HG02870 (cell line): Measurements from ENCODE around the gene CACNA1B.
"Not testable (repeated sequence)": the region's sequence is repeated elsewhere in the genome, so short reads cannot be mapped to it uniquely, and the experiment has no call there.

Experiments
- ATAC-seq: cut with Tn5 transposase; IDR thresholded peaks from one replicate; pipeline ENCODE4 v1.9.1; 2021; ENCODE audit warnings: mild to moderate bottlenecking, moderate library complexity; ENCODE audit not compliant: unreplicated experiment

The CACNA1B gene

DNA sequence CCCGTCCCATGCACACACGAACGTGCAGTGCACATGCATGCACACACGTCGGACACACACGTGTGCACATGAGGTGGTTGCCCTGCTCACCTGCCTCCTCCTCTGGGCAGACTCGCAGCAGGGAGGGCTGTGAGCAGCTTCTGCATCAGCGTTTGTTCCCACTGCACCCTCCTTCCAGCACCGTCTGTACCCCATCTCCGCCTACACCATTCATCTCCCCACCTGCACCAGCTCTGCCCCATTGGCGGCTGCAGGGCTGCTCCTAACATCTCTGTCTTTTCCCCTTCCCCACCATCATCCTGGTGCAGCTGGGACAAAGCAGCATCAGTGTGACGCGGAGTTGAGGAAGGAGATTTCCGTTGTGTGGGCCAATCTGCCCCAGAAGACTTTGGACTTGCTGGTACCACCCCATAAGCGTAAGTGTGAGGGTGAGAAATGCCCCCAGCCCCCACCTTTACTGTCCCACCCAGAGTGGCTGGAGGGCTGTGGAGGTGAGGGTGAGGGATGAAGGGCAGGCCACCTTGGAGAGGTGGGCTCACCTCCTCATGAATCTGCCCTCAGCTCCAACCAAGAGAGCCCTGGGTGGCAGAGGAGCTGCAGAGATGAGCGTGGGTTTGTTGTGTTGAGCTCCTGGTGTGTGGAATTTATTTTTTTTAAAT, 234.6 kb downstream of the CACNA1B start:
- no peak for ATAC-seq

DNA sequence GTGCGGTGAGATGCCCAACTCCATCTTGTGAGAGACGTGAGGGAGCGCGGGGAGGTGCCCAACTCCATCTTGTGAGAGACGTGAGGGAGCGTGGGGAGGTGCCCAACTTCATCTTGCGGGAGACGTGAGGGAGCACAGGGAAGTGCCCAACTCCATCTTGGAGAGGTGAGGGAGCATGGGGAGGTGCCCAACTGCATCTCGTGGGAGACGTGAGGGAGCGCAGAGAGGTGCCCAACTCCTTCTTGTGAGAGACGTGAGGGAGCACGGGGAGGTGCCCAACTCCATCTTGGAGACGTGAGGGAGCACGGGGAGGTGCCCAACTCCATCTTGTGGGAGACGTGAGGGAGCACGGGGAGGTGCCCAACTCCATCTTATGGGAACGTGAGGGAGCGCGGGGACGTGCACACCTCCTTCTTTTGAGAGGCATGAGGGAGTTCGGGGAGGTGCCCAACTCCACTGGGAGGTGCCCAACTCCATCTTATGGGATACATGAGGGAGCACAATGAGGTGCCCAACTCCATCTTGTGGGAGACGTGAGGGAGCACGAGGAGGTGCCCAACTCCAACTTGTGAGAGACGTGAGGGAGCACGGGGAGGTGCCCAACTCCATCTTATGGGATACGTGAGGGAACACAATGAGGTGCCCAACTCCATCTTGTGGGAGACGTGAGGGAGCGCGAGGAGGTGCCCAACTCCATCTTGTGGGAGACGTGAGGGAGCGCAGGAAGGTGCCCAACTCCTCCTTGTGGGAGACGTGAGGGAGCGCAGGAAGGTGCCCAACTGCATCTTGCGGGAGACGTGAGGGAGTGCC, 235.4 kb downstream of the CACNA1B start:
- no peak for ATAC-seq

DNA sequence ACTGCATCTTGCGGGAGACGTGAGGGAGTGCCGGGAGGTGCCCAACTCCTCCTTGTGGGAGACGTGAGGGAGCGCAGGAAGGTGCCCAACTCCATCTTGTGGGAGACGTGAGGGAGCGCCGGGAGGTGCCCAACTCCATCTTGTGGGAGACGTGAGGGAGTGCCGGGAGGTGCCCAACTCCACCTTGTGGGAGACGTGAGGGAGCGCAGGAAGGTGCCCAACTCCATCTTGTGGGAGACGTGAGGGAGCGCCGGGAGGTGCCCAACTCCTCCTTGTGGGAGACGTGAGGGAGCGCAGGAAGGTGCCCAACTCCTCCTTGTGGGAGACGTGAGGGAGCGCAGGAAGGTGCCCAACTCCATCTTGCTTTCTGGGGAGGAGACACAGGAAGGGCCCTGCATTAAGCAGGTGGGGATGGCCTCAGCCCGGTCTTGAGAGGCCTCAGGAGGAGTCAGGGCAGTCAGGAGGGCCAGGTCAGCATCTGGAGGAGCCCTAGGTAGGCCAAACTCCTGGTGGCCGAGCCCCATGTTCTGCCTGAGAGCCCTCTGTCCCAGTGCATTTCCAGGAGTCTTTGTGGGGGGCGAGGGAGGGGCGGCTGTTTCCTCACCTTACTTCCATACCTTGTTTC, 236.2 kb downstream of the CACNA1B start:
- not testable (repeated sequence) for ATAC-seq

DNA sequence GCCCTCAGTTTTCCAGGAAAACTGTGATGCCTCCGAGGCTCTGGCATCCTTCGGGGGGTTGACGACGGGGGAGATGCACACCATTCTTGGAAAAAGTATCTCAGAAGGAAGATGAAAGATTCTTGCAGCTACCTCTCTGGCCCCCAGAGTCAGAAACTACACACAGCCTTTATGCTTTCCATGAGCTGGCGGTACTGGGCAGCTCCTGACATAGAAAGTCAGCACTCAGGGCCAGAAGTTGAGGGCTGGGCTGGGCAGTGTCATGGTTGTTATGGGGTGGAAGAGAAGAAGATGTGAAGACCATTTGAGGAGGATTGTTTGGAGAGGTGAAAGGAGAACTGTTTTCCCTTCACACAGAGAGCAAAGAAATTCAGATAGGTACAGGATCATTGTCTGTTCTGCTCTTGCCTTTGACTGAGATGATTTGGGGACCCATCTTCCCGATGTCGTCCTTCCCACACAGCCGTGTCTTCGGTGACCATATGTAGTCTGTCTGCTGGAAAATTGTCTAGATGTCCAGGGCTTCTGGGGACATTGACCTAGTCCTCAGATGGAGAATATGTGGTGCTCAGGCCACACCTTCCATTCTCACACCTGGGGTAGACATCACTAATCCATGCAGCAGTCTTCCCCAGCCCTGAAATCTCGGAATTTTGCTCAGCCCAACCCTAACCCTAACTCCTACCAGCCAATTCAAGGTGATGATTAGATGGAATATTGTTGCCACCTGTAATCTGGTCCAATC, 237.1 kb downstream of the CACNA1B start:
- no peak for ATAC-seq

DNA sequence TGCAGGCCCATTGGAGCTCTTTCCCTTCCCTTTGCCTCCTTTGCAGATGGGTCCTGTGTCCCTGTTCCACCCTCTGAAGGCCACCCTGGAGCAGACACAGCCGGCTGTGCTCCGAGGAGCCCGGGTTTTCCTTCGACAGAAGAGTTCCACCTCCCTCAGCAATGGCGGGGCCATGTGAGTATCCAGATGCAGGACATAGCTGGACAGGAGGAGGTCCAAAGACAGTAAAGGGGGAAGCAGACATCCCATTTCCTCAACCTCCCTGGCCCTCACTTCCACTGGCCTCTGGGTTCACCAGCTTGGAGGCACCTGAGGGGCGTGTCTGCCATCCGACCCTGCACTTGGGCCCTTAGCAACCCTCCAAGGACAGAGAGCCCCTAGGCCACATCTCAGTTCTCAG, 237.9 kb downstream of the CACNA1B start:
- no peak for ATAC-seq

DNA sequence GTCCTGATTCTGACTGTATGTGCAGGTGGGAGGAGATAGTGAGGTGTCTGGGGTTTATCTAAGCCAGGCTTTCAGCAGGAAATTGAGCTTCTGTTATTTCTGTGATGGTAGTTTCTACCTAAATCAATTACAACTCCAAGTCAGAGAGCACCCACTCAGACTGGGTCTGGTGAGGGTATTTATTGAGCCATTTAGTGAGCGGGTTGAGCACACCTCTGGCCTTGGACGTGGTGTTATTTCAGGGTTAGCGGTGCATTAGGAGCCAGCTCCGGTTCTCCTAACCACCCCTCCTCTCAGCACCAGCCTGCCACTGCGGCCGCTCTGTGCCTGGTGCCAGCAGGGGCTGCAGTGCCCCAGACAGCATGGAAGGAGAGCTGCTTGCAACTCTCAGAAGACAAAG, 238.9 kb downstream of the CACNA1B start:
- no peak for ATAC-seq

DNA sequence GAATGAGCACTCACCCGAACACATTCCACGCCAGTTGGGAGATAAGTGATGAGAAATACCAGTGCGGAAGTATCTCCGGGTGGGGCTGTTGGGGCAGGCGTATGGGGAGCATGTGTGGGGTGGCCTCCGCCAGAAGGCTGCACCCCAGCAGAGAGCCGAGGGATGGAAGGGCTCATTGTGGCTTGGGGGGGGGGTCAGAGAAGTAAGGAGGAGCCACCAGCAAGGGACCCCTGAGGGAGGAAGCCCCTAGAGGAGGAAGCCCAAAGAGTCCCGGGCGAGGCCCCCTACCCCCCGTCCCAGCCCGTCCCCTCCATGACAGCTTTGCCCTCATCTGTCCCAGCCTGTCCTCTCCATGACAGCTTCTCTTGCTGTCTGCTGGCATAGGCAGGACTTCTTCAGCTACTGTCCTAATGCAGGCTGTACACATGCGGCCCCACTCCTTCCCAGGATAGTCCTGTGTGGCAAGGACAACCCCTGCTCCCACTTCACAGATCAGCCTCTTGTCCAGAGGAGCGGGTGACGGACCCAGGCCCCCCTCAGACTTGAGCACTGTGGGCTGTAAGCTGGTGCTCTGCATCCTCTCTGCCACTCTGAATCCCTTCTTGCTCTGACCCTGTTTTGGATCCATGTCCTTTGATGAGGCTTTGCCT, 239.6 kb downstream of the CACNA1B start:
- no peak for ATAC-seq

DNA sequence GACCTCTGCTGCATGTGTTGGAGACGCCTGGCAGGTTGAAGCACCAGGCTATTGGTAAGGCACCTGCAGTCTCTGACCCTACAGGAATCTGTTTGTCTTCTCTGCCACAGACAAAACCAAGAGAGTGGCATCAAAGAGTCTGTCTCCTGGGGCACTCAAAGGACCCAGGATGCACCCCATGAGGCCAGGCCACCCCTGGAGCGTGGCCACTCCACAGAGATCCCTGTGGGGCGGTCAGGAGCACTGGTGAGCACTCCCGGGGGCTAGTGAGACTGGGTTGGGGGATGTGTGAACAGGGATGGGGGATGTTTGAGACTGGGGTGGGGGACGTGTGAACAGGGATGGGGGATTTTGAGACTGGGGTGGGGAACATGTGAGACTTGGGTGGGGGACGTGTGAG, 240.3 kb downstream of the CACNA1B start:
- no peak for ATAC-seq

DNA sequence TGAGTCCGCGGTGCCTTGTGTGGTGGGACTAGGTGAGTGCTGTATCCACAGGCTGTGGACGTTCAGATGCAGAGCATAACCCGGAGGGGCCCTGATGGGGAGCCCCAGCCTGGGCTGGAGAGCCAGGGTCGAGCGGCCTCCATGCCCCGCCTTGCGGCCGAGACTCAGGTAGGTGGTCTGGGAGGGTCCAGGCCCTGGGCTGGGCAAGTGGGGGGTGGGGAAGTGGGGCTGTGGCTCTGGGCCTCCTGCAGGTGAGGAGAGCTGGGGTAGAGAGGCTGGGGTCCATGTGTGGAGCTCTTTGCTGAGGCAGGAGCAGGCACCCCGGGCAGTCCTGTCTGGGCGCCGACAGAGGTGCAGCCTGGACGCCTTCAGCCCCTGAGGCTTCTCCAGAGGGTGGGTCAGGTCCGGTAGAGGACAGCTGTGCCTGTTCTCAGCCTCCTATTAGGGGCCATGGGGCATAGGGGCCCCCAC, 241.1 kb downstream of the CACNA1B start:
- ATAC-seq, result no peak

DNA sequence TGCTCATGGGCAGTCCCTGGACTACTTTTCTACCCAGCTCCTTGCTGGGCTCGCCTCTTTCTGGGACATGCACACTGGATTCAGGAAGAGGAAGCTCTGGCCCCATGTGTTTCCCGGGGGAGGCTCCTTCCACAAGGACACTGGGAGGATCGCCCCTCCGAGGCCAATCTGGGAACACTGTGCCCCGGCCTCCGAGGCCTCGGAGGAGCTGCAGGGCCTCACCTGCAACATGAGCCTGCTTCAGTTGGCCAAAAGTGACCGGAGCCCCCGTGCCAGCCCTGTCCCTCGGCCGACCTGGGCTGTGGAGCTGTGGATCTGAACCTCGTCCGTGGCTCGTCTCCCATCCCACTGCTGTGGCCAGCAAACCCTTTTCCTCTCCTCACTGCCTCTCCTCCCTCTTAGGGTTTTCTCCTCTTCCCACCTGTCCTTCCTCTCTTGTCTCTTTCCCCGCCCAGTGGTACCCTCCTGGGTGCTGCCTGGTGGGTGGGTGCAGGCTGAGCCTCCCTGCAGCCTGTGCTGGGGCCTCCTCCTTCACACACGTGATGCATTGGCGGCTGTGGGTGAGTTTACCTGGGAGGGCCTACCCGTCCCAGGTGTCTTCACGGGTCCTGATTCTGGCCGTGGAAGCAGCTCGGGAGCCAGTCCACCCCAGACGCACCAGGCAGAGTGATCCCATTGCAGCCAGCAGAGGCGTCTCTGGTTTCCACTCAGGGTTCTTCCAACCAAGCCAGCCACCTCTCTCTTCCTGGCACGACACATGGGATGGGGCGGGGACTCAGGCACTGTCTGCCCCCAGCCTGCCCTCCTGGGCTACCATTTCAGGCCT, 241.8 kb downstream of the CACNA1B start:
- ATAC-seq, result no peak

DNA sequence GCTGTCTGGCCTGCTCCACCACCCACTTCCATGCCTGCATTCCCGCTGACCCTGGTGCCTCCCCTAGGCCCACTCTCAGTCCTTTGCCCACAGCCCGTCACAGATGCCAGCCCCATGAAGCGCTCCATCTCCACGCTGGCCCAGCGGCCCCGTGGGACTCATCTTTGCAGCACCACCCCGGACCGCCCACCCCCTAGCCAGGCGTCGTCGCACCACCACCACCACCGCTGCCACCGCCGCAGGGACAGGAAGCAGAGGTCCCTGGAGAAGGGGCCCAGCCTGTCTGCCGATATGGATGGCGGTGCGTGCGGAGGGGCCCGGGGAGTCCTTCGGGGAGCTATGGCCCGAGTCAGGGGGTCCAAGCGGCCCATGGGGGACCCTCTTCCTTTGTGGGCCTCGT, 242.5 kb downstream of the CACNA1B start:
- ATAC-seq, result no peak

DNA sequence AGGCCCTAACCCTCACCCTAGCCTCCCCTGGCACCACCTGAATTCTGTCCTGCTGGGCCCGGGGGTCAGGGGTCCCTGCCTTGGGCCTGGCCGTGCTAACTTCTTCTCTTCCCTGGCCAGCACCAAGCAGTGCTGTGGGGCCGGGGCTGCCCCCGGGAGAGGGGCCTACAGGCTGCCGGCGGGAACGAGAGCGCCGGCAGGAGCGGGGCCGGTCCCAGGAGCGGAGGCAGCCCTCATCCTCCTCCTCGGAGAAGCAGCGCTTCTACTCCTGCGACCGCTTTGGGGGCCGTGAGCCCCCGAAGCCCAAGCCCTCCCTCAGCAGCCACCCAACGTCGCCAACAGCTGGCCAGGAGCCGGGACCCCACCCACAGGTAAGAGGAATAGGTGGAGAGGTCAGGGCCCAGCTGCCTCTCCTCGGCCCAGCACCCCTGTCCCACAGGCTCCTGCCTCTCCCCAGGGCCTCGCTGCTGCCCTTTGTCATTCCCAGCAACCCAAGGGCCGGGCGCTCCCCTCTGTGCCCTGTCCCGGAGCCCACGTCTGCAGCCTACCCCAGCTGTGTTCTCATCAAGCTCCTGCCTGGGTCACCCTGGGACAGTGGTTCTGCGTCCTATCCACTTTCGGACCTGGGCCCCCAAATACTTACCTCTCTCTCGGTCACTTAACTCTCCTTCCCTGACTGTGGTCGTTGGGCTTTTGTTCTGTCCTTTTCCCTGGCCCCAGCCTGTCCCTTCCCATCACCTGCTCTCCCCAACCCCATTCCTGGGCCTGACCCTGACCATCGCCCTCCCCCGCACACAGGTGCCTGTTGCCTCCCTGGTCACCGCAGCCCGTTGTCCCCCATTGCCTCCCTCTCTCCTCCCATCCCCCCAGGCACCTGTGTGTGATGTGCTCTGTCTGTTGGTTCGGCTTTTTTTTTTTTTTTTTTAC, 243.2 kb downstream of the CACNA1B start:
- ATAC-seq, result no peak

DNA sequence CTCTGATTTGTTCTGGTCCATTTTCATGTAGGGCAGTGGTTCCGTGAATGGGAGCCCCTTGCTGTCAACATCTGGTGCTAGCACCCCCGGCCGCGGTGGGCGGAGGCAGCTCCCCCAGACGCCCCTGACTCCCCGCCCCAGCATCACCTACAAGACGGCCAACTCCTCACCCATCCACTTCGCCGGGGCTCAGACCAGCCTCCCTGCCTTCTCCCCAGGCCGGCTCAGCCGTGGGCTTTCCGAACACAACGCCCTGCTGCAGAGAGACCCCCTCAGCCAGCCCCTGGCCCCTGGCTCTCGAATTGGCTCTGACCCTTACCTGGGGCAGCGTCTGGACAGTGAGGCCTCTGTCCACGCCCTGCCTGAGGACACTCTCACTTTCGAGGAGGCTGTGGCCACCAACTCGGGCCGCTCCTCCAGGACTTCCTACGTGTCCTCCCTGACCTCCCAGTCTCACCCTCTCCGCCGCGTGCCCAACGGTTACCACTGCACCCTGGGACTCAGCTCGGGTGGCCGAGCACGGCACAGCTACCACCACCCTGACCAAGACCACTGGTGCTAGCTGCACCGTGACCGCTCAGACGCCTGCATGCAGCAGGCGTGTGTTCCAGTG, 244.0 kb downstream of the CACNA1B start:
- no peak for ATAC-seq

DNA sequence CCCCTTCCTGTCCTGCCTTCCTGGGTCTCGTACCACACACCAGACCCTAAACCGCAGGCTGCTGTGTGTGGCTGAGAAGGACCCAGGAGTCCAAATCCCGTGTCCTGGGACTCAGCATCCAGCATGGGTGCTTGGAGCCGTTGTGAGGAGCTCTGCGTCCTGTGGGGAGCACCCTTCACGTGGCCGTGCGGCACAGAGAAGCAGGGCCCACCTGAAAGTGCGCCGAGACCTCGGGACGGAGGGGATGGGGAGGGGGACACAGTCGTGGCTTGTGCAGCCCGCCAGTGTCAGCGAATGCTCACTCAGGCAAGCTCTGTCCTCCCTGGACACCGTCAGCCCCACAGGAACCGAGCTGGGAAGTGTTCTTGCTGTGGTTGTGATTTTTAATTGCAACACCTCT, 244.6 kb downstream of the CACNA1B start:
- no peak for ATAC-seq

DNA sequence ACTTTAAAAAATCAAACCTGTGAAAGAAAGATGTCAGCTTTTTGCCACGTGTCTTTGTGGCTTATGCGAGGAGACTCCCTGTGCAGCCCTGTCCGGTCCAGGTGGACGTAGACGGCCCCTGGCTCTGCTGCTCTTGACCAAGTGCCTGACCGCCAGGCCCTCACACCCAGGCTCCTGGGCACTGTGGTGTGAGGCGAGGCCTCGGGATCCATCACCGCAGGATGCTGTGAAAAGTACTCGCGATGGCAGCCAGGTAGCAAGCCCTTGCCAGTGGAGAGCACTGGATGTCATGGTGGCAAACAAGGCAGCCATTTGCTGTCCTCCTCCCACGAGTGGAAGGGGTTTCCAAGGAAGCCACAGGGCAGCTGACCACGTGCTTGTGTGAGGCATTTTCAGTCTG, 245.1 kb downstream of the CACNA1B start:
- ATAC-seq, result no peak

DNA sequence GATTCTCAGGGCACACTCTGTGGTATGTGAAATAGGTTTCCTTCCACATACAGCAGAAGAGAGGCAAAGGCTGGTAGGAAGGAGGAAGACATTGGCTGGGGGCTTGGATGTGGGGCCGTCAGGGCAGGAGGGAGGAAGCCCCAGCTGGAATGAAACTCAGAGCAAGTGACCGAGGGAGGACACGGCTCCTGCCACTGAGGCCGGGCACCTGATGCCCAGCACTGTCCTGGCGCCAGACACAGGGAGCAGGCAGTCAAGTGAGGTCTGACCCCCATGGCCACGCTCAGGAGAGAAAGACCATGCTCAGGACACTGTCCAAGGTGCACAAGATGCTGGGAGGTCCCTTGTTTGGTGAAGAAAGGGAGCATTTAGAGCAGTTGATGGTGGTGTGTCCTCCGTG, 245.5 kb downstream of the CACNA1B start:
- no peak for ATAC-seq

DNA sequence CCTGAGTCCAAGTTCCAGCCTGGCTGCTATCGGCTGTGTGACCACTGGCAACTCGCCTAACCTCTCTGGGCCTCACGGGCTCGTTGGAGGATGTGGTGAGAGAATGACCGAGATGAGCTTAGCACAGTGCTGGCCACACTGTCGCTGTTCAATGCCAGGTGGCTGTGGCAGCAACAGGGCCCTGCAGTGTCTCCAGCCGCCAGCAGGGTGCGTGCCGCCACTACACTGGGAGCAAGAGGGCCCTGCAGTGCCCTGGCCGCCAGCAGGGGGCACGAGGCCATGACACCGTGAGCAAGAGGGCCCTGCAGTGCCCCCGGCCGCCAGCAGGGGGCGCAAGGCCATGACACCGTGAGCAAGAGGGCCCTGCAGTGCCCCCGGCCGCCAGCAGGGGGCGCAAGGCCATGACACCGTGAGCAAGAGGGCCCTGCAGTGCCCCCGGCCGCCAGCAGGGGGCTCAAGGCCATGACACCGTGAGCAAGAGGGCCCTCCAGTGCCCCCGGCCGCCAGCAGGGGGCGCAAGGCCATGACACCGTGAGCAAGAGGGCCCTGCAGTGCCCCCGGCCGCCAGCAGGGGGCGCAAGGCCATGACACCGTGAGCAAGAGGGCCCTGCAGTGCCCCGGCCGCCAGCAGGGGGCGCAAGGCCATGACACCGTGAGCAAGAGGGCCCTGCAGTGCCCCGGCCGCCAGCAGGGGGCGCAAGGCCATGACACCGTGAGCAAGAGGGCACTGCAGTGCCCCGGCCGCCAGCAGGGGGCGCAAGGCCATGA, 248.7 kb downstream of the CACNA1B start:
- not testable (repeated sequence) for ATAC-seq
